RWPE1 (cell line): ENCODE data around the gene CFAP141.

Experiments
- CTCF ChIA-PET: fragments of 350-600 bp; sonication (Branson Sonifier 250); formaldehyde crosslinking; extraction: SDS; loops from one replicate; lab custom pipeline; 2021; lab: Yijun Ruan, JAX
- POLR2A ChIA-PET: fragments of 400-600 bp; formaldehyde crosslinking; extraction: SDS; loops from one replicate; lab custom pipeline; 2020; ENCODE audit warnings: antibody characterized with exemption; ENCODE audit not compliant: low non-redundant PET; lab: Yijun Ruan, JAX
- DNase-seq: peaks from one replicate; pipeline ENCODE4 v3.0.0; 2012; ENCODE audit warnings: low spot score
- H3K27ac ChIP-seq: fragments of 450-650 bp; 2 replicates; pipeline ENCODE4 v1.5.1; 2017
- TF ChIP-seq, protein P1 (sequence below): fragments of 450-650 bp; conservative IDR thresholded peaks from 2 replicates; pipeline ENCODE4 v1.5.1; 2017; ENCODE audit warnings: low read depth, mild to moderate bottlenecking

Gene CFAP141

GRCh38 chr1:154154534-154155191 lies 51.5 kb downstream of the CFAP141 start, which contains the start of gene NUP210L:
Gene NUP210L, minus strand, starts transcription at chr1:154155073.
- POLR2A ChIA-PET: no interaction called here

DNA sequence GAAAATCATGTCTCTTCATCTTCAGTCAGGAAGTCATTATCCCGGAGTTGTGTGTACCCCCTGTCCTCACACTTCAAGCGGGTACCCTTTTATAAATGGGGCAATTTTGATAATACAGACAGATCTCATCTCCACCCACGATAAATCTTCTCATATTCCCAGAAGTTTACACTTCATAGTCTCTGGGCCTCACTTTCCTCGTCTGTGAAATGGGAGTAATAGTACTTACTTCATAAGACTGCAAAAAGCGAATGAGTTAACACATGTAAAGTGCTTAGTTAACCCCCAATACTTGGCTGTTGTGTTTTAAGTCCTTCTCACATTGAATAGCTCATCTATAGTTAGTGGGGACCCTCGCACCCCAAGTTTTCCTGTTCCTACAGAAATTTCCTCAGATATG lies 52.1 kb downstream of the CFAP141 start:
- H3K27ac ChIP-seq: no peak overlapping the region
- CTCF ChIA-PET: interaction anchor here (0.6 kb wide), 1 partner anchor 314 kb away, joined by 3 read pairs; no protein-coding TSS in a partner anchor
- TF ChIP-seq, protein P1, sequence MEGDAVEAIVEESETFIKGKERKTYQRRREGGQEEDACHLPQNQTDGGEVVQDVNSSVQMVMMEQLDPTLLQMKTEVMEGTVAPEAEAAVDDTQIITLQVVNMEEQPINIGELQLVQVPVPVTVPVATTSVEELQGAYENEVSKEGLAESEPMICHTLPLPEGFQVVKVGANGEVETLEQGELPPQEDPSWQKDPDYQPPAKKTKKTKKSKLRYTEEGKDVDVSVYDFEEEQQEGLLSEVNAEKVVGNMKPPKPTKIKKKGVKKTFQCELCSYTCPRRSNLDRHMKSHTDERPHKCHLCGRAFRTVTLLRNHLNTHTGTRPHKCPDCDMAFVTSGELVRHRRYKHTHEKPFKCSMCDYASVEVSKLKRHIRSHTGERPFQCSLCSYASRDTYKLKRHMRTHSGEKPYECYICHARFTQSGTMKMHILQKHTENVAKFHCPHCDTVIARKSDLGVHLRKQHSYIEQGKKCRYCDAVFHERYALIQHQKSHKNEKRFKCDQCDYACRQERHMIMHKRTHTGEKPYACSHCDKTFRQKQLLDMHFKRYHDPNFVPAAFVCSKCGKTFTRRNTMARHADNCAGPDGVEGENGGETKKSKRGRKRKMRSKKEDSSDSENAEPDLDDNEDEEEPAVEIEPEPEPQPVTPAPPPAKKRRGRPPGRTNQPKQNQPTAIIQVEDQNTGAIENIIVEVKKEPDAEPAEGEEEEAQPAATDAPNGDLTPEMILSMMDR: no peak
- POLR2A ChIA-PET: no interaction called here
- no peak for DNase-seq

More at GRCh38 chr1:154154534-154155191, 51.5 kb downstream of the CFAP141 start, which contains the start of gene NUP210L:
- TF ChIP-seq, protein P1: no peak
- DNase-seq: peak; percentile 11
- CTCF ChIA-PET: no interaction called here
- peak within 1 kb of the TSS; percentile 9 for H3K27ac ChIP-seq

DNA sequence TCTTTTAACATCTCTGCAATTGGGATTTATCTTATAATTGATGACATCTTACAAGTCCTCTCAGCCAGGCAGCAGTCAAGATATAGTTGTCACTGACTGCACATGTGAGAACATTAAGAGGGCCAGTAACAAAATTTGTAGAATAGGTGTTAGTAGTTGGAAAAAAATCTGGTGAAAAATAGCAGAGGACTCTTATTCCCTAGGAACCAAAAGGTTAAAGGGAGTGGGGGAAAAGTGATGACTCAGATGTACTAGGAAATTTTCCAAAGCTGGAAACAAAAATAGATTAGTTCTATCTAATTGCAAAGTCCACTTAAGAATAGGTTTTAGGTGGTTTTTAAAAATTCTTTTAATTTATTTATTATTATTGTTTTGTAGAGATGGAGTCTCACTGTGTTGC lies 54.8 kb downstream of the CFAP141 start:
- TF ChIP-seq, protein P1: no peak
- POLR2A ChIA-PET: no interaction called here
- peak overlapping the region; percentile 67 for H3K27ac ChIP-seq
- DNase-seq: no peak
- CTCF ChIA-PET: interaction anchor here (0.6 to 0.7 kb wide), 2 partner anchors 49 to 126 kb away, joined by 3 to 4 read pairs; no protein-coding TSS in a partner anchor
